HUDEP-2 (cell line): ENCODE measurements around the gene KCTD1.
"Not testable (repeated sequence)": the region's sequence is repeated elsewhere in the genome, so short reads cannot be mapped to it uniquely, and the experiment has no call there.

Experiments
- DNase-seq, 76 experiments: peaks; one replicate each; lab custom pipeline; 2025; ENCODE audit not compliant: unreplicated experiment in 76 of 76; lab: John Stamatoyannopoulos, UW

The KCTD1 gene

GRCh38 chr18:26460449-26461091 lies 87.8 kb downstream of the KCTD1 start:
- DNase-seq = peak in 3 of 76 experiments; percentile 32 to 50 (median 47)

DNA sequence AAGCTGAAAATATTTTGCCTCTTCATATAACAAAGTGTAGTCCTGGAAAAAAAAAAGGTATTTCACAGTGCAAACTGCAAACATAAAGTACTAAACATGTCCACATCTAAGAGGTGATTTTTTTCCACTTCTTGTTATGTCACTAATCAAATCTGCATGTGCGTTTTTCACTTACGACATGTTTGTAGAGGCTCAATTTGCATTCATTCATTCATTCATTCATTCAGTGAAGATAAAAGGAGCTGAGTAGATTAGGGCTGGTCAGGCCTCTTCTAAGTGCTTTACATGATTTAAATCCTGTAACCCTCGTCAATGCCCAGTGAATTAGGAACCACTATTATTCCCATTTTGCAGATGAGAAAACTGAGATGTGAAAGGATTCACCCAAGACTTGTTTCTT lies 88.5 kb downstream of the KCTD1 start:
- no peak for DNase-seq

DNA sequence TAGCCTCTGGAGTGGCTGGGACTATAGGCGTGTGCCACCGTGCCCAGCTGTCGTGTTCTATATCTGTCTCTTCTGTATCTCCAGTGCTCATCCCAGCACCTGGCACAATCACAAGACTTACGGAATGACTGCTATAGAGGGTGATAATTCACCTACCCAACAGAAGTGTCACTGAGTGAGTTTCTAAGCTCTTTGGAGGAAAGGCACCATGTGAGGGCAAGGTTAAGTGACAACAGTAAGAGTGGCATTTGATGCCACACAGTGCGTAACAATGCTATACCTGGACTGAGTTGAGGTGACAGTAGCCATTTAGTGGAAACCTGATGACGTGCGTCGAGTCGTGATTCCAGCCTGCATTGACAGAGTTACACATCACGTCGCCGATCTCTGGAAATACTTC lies 89.0 kb downstream of the KCTD1 start:
- no peak for DNase-seq

- DNase-seq = no peak
Observed at GRCh38 chr18:26458526-26459232, 89.7 kb downstream of the KCTD1 start.

- DNase-seq = no peak
Observed at GRCh38 chr18:26457611-26458353, 90.6 kb downstream of the KCTD1 start.

DNA sequence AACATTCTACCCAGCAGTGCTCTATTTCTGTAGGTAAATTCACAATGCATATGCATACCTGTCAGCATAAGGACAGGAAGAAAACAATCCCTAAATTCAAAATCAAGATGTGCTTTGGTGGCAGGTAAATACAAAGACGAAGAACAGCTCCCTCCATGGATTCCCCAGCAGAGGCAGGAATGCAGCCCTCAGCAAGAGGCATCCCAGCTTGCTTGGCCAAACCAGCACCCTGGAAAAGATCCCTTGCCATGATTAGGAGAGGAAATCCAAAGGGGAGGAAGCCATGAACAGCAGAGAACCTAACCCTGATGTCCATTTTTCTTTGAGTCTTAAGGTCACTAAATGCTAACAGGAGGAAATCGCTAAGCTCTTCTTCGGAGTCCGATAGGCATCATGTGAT lies 91.2 kb downstream of the KCTD1 start:
- DNase-seq = no peak

DNA sequence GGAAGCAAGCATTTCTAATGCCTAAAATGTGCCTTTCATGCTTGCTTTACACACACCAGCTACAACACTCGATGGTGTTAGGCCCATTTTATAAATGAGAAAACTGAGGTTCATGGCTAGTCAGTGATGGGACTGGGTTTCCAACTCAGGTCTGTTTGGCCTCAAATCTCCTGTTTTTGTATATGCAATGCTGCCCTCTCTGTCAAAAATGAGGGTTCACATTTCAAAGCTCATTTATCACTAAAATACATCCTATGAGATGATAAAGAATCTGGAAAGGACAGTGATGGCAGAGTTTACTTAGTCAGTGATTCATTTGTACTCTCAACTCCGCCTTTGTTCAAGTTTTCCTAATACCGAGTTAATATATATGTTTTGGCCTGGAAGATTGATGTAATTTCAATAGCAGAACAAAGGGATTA lies 92.3 kb downstream of the KCTD1 start:
- DNase-seq = peak in 2 of 76 experiments; percentile 10 to 22

- DNase-seq = no peak
Observed at GRCh38 chr18:26455639-26456038, 92.7 kb downstream of the KCTD1 start.

- no peak for DNase-seq
Observed at GRCh38 chr18:26454616-26455015, 93.7 kb downstream of the KCTD1 start.

DNA sequence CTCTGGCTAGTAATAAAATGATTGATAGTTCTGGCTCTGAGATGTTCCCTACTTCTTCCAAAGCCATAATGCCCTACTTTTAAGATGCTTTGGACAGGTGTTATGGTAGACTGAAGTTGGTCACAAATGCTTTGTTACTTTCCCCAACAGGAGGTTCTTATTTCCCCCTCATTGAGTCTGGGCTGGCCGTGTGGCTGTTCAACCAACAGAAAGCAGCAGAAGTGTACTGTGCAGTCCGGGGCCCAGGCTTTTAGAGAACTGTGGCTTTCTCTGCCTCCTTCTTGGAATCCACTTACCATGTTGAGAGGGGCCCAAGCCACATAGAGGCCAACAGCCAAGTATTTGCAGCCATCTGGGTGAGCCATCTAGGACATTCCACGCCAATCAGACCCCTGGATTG lies 94.2 kb downstream of the KCTD1 start:
- no peak for DNase-seq

DNA sequence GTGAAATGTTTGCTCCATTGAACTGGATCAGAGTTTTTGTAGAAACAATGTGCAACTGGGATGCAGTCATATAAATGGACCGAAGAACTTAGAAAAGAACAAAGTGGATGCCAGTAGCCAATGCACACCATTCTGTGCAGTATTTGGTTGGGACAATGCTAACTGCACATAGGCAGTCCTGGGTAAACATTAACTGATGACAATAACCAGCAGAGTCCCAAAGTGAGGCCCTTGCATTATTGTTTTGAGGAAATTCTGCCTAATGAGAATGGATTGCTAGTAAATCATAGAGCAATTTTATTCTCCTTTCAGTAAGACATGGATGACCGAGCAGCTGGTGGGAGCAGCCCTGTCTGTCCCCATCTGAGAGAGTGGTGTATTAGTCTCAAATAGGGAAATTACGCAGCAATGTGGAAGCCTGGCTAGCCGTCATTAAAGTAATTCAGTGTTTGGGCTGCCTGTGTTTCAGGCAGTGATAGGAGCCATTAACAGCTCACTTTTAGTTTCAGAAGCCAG lies 94.9 kb downstream of the KCTD1 start:
- DNase-seq = no peak

GRCh38 chr18:26450989-26451682 lies 97.2 kb downstream of the KCTD1 start:
- DNase-seq = no peak

GRCh38 chr18:26448714-26449159 lies 99.6 kb downstream of the KCTD1 start:
- no peak for DNase-seq

- no peak for DNase-seq
Observed at GRCh38 chr18:26443853-26444252, 104.5 kb downstream of the KCTD1 start.

GRCh38 chr18:26442126-26442525 lies 106.2 kb downstream of the KCTD1 start:
- no peak for DNase-seq

GRCh38 chr18:26440644-26441043 lies 107.7 kb downstream of the KCTD1 start:
- no peak for DNase-seq

DNA sequence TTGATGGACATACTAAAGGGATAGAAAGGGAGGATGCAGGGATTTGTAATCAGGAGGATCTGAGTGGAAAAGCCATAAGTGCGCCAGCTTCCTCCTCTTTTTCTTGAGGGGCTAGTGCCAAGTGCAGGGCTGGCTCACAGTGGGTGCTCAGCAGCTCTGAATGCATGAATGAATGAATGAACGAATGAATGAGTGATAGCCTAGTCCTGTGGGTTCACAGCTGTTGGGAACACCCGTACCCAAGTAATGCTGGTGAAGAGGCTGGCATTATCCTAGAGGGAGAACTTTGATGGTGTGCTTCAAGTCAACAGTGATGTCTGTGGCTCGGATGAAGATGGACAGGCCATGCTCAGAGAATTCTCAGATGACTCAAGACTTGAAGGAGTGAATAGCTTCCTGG lies 108.8 kb downstream of the KCTD1 start:
- no peak for DNase-seq

- DNase-seq = peak in 1 of 76 experiments; percentile 14
Observed at GRCh38 chr18:26438980-26439379, 109.4 kb downstream of the KCTD1 start.

DNA sequence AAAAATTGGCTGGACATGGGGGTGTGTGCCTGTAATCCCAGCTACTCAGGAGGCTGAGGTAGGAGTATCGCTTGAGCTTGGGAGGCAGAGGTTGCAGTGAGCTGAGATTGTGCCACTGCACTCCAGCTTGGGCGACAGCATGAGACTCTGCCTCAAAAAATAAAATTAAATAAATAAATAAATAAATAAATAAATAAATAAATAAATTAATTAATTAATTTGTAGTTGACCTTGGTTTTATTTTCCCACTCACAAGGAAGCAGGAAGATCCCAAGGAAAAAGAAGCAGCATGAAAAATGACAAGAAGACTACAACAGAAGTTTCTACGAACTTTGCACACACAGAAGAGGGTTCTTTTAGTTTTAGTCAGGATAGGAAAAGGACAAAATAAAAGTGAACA lies 110.7 kb downstream of the KCTD1 start:
- DNase-seq = not testable (repeated sequence)

- DNase-seq = no peak
Observed at GRCh38 chr18:26436176-26437051, 111.9 kb downstream of the KCTD1 start.
